GM19193 (cell line): ENCODE data around the gene LRBA.

Experiments
- POLR2A ChIP-seq: IDR thresholded peaks from 4 replicates; pipeline ENCODE4 v1.6.1; 2011; ENCODE audit not compliant: insufficient read depth, insufficient read length; ENCODE audit errors: extremely low read depth

LRBA gene

GRCh38 chr4:150237110-150237872, 777.8 kb downstream of the LRBA start:
- no peak for TF ChIP-seq POLR2A

- no peak for TF ChIP-seq POLR2A
Observed at GRCh38 chr4:150236626-150237025, 778.5 kb downstream of the LRBA start.

GRCh38 chr4:150235808-150236271, 779.2 kb downstream of the LRBA start:
- TF ChIP-seq POLR2A = no peak

- TF ChIP-seq POLR2A = no peak
Observed at GRCh38 chr4:150235317-150235716, 779.8 kb downstream of the LRBA start.

GRCh38 chr4:150234246-150234645, 780.8 kb downstream of the LRBA start:
- no peak for TF ChIP-seq POLR2A

GRCh38 chr4:150232029-150232428, 783.1 kb downstream of the LRBA start:
- TF ChIP-seq POLR2A = no peak

GRCh38 chr4:150231107-150231770, 783.8 kb downstream of the LRBA start:
- TF ChIP-seq POLR2A = no peak

GRCh38 chr4:150230561-150230960, 784.5 kb downstream of the LRBA start:
- no peak for TF ChIP-seq POLR2A

GRCh38 chr4:150229520-150229919, 785.6 kb downstream of the LRBA start:
- no peak for TF ChIP-seq POLR2A

GRCh38 chr4:150224896-150225591, 790.0 kb downstream of the LRBA start:
- TF ChIP-seq POLR2A = no peak

GRCh38 chr4:150219841-150220240, 795.2 kb downstream of the LRBA start:
- no peak for TF ChIP-seq POLR2A

- TF ChIP-seq POLR2A = no peak
Observed at GRCh38 chr4:150218447-150218846, 796.6 kb downstream of the LRBA start.

- TF ChIP-seq POLR2A = no peak
Observed at GRCh38 chr4:150217808-150218207, 797.3 kb downstream of the LRBA start.

GRCh38 chr4:150217192-150217591, 797.9 kb downstream of the LRBA start:
- TF ChIP-seq POLR2A = no peak

GRCh38 chr4:150216726-150217125, 798.4 kb downstream of the LRBA start:
- TF ChIP-seq POLR2A = no peak
